Ishikawa (cell line): ENCODE data around the gene C19orf47.

Source experiments
- CEBPB ChIP-seq: IDR thresholded peaks from 2 replicates; pipeline ENCODE4 v1.6.1; 2012
- EP300 ChIP-seq: IDR thresholded peaks from 2 replicates; pipeline ENCODE4 v1.6.1; 2012; ENCODE audit warnings: borderline replicate concordance
- FOXM1 ChIP-seq: IDR thresholded peaks from 2 replicates; pipeline ENCODE4 v1.6.1; 2012; ENCODE audit warnings: low read depth, borderline replicate concordance
- TAF1 ChIP-seq: IDR thresholded peaks from 2 replicates; pipeline ENCODE4 v1.6.1; 2012; ENCODE audit warnings: low read depth, mild to moderate bottlenecking

GRCh38 chr19:40321076-40321475 lies 27.1 kb downstream of the C19orf47 start:
- TF ChIP-seq FOXM1 (no peak), EP300 (no peak), CEBPB (no peak), TAF1 (no peak)
